ENCODE results near the gene ST3GAL4. TPM values are rescaled to one million over a fixed set of nuclear protein-coding genes. Genes with fewer than 3 reads are reported as not detected.
"Not testable (repeated sequence)": the region's sequence is repeated elsewhere in the genome, so short reads cannot be mapped to it uniquely, and the experiment has no call there.

ST3GAL4 gene
- total RNA-seq, 1 donor: 13.8 TPM

- not testable (repeated sequence) for H3K27me3 ChIP-seq (ENCODE audit: insufficient read depth, low read length); H3K27ac ChIP-seq (ENCODE audit: low read depth, low read length); H3K36me3 ChIP-seq (ENCODE audit: insufficient read depth, low read length); H2AFZ ChIP-seq (ENCODE audit: low read length); H3K9me3 ChIP-seq (ENCODE audit: low read depth, low read length); H3K4me3 ChIP-seq (ENCODE audit: insufficient read depth, low read length); H3K4me2 ChIP-seq (ENCODE audit: insufficient read depth, low read length); DNase-seq (ENCODE audit: insufficient read length, low spot score, missing footprints); H3K4me1 ChIP-seq (ENCODE audit: insufficient read depth, low read length)
- Histone ChIP-seq H4K20me1 (ENCODE audit: insufficient read depth, low read length) (peaks cover 25% of the 10 kb centered on the region), H3K79me2 (ENCODE audit: insufficient read depth, low read length) (peaks cover 33% of the 10 kb centered on the region)
Observed at GRCh38 chr11:126368336-126369119, 13.0 kb downstream of the ST3GAL4 start.

- Histone ChIP-seq H3K4me3 (ENCODE audit: insufficient read depth, low read length) (no peak overlapping the region), H3K27me3 (ENCODE audit: insufficient read depth, low read length) (no peaks in the 10 kb centered on the region), H3K4me2 (ENCODE audit: insufficient read depth, low read length) (no peak overlapping the region), H4K20me1 (ENCODE audit: insufficient read depth, low read length) (peaks cover 27% of the 10 kb centered on the region), H2AFZ (ENCODE audit: low read length) (no peak overlapping the region), H3K36me3 (ENCODE audit: insufficient read depth, low read length) (no peaks in the 10 kb centered on the region), H3K79me2 (ENCODE audit: insufficient read depth, low read length) (peaks cover 32% of the 10 kb centered on the region), H3K9me3 (ENCODE audit: low read depth, low read length) (no peaks in the 10 kb centered on the region), H3K27ac (ENCODE audit: low read depth, low read length) (no peak overlapping the region), H3K4me1 (ENCODE audit: insufficient read depth, low read length) (peaks cover 7% of the 10 kb centered on the region)
- TF ChIP-seq CTCF (IDR thresholded peaks at IDR 0.05; ENCODE audit: extremely low read depth, low read depth, low read length): no peak
- DNase-seq (ENCODE audit: insufficient read length, low spot score, missing footprints): no peak
Observed at GRCh38 chr11:126370016-126370415, 14.5 kb downstream of the ST3GAL4 start.

GRCh38 chr11:126371595-126371994 is 16.1 kb downstream of the ST3GAL4 start:
- no peak for DNase-seq (ENCODE audit: insufficient read length, low spot score, missing footprints)
- no peak for TF ChIP-seq CTCF (IDR thresholded peaks at IDR 0.05; ENCODE audit: extremely low read depth, low read depth, low read length)
- peaks cover 27% of the 10 kb centered on the region for H4K20me1 ChIP-seq (ENCODE audit: insufficient read depth, low read length)
- H3K36me3 ChIP-seq (ENCODE audit: insufficient read depth, low read length): no peaks in the 10 kb centered on the region
- peaks cover 7% of the 10 kb centered on the region for H3K4me1 ChIP-seq (ENCODE audit: insufficient read depth, low read length)
- no peaks in the 10 kb centered on the region for H3K9me3 ChIP-seq (ENCODE audit: low read depth, low read length)
- no peaks in the 10 kb centered on the region for H3K27me3 ChIP-seq (ENCODE audit: insufficient read depth, low read length)
- no peak overlapping the region for H2AFZ ChIP-seq (ENCODE audit: low read length)
- H3K4me2 ChIP-seq (ENCODE audit: insufficient read depth, low read length): no peak overlapping the region
- peaks cover 31% of the 10 kb centered on the region for H3K79me2 ChIP-seq (ENCODE audit: insufficient read depth, low read length)
- H3K27ac ChIP-seq (ENCODE audit: low read depth, low read length): no peak overlapping the region
- no peak overlapping the region for H3K4me3 ChIP-seq (ENCODE audit: insufficient read depth, low read length)

GRCh38 chr11:126373389-126374066 is 18.0 kb downstream of the ST3GAL4 start:
- peaks cover 31% of the 10 kb centered on the region for H4K20me1 ChIP-seq (ENCODE audit: insufficient read depth, low read length)
- H3K27ac ChIP-seq (ENCODE audit: low read depth, low read length); H3K4me2 ChIP-seq (ENCODE audit: insufficient read depth, low read length); H3K9me3 ChIP-seq (ENCODE audit: low read depth, low read length); H3K4me1 ChIP-seq (ENCODE audit: insufficient read depth, low read length); H3K27me3 ChIP-seq (ENCODE audit: insufficient read depth, low read length); H2AFZ ChIP-seq (ENCODE audit: low read length); H3K4me3 ChIP-seq (ENCODE audit: insufficient read depth, low read length); H3K36me3 ChIP-seq (ENCODE audit: insufficient read depth, low read length): not testable (repeated sequence)
- H3K79me2 ChIP-seq (ENCODE audit: insufficient read depth, low read length): peaks cover 34% of the 10 kb centered on the region
- DNase-seq (ENCODE audit: insufficient read length, low spot score, missing footprints): peak; percentile 47

- H3K9me3 ChIP-seq (ENCODE audit: low read depth, low read length); H3K27ac ChIP-seq (ENCODE audit: low read depth, low read length); H3K4me3 ChIP-seq (ENCODE audit: insufficient read depth, low read length); H3K27me3 ChIP-seq (ENCODE audit: insufficient read depth, low read length); H3K4me1 ChIP-seq (ENCODE audit: insufficient read depth, low read length); H2AFZ ChIP-seq (ENCODE audit: low read length); H3K4me2 ChIP-seq (ENCODE audit: insufficient read depth, low read length); H3K36me3 ChIP-seq (ENCODE audit: insufficient read depth, low read length): not testable (repeated sequence)
- peak; percentile 62 for DNase-seq (ENCODE audit: insufficient read length, low spot score, missing footprints)
- peaks cover 40% of the 10 kb centered on the region for H3K79me2 ChIP-seq (ENCODE audit: insufficient read depth, low read length)
- peaks cover 34% of the 10 kb centered on the region for H4K20me1 ChIP-seq (ENCODE audit: insufficient read depth, low read length)
Observed at GRCh38 chr11:126374562-126375300, 19.2 kb downstream of the ST3GAL4 start.
